K562 (cell line): ENCODE results near the gene CCDC169.

ENCODE experiments used
- CBX8 ChIP-seq: fragments of 200-600 bp; sonication (generic); IDR thresholded peaks from 2 replicates; pipeline ENCODE4 v1.6.1; 2012; ENCODE audit warnings: borderline replicate concordance, mixed run types, low read depth, mild to moderate bottlenecking, moderate library complexity, mixed read lengths, low read length, control low read depth, inconsistent platforms; ENCODE audit not compliant: poor library complexity, severe bottlenecking; ENCODE audit errors: extremely low read depth
- CTCF ChIP-seq, 3 experiments: IDR thresholded peaks in 2 of 3; conservative IDR thresholded peaks in 1 of 3; 2 replicates each; pipeline ENCODE4 v1.5.1; 2011 to 2012; ENCODE audit warnings: low read length in 3 of 3, mild to moderate bottlenecking in 3 of 3, control low read depth in 2 of 3, improper control_type of control experiment in 1 of 3, inconsistent platforms in 1 of 3, low read depth in 1 of 3, mixed read lengths in 1 of 3, moderate library complexity in 1 of 3; ENCODE audit not compliant: insufficient read depth in 2 of 3
- GTF2F1 ChIP-seq: IDR thresholded peaks from 2 replicates; pipeline ENCODE4 v1.6.1; 2011; ENCODE audit warnings: low read depth, low read length, improper control_type of control experiment
- ILK ChIP-seq: fragments of 450-650 bp; IDR thresholded peaks from 2 replicates; pipeline ENCODE4 v1.6.1; 2016; ENCODE audit warnings: missing genetic modification characterization, low read depth, mild to moderate bottlenecking, missing compliant biosample characterization, moderate library complexity, borderline replicate concordance
- POLR2A ChIP-seq: fragments of 450-650 bp; conservative IDR thresholded peaks from 2 replicates; pipeline ENCODE4 v1.6.1; 2016
- POLR2AphosphoS5 ChIP-seq: IDR thresholded peaks from 2 replicates; pipeline ENCODE4 v1.6.1; 2011; ENCODE audit warnings: mild to moderate bottlenecking, low read depth, low read length, moderate library complexity; ENCODE audit not compliant: control insufficient read depth, insufficient read depth
- SPI1 ChIP-seq: IDR thresholded peaks from 2 replicates; pipeline ENCODE4 v1.6.1; 2011; ENCODE audit warnings: low read depth, low read length, control low read depth, borderline replicate concordance
- U2AF2 ChIP-seq: fragments of 200-400 bp; formaldehyde crosslinking; optimal IDR thresholded peaks from 2 replicates; pipeline ENCODE3; 2017; ENCODE audit warnings: low read depth, mild to moderate bottlenecking, low read length
- ZNF140 ChIP-seq: fragments of 250-450 bp; sonication (Bioruptor Pico); IDR thresholded peaks from 2 replicates; pipeline ENCODE4 v1.8.0; 2021; ENCODE audit warnings: moderate library complexity, mild to moderate bottlenecking, inconsistent platforms
- ZNF274 ChIP-seq: IDR thresholded peaks from 2 replicates; pipeline ENCODE4 v1.6.1; 2011; ENCODE audit warnings: low read depth, mild to moderate bottlenecking, low read length, moderate library complexity, borderline replicate concordance
- ZNF551 ChIP-seq: fragments of 250-450 bp; sonication (Bioruptor Pico); IDR thresholded peaks from 2 replicates; pipeline ENCODE4 v1.5.0; 2021; ENCODE audit warnings: mild to moderate bottlenecking, moderate library complexity
- ZNF77 ChIP-seq: fragments of 250-450 bp; sonication (Bioruptor Pico); IDR thresholded peaks from 2 replicates; pipeline ENCODE4 v1.5.0; 2020
- TF ChIP-seq, protein P1 (sequence below): sonication (generic); formaldehyde crosslinking; IDR thresholded peaks from 2 replicates; pipeline ENCODE4 v1.8.1; 2023; ENCODE audit warnings: mild to moderate bottlenecking, missing genetic modification reagents

DNA sequence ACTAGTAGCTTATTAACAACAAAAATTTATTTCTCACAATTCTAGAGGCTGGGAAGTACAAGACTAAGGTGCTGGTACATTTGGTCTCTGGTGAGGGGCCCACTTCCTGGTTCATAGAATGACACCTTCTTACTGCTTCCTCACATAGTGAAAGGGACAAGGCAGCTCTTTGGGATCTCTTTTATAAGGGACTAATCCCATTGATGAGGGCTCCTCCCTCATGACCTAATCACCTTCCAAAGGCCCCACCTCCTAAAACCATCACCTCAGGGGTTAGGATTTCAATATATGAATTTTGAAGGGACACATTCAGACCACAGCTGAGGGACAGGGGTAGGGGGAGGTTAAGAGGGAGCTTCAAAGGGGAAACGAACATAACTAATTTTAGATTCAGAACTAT lies 28.3 kb upstream of the CCDC169 start:
- no peak for TF ChIP-seq CTCF (IDR thresholded peaks at IDR 0.05 in 2 of 3, conservative IDR thresholded peaks at IDR 0.05 in 1 of 3; ENCODE audit: insufficient read depth in 2 of 3, low read depth in 1 of 3, low read length in 3 of 3)
- no peak for TF ChIP-seq ZNF551 (CRISPR knock-in tag)
- TF ChIP-seq ILK = no peak
- TF ChIP-seq ZNF77 (CRISPR knock-in tag) = no peak
- TF ChIP-seq ZNF274 = no peak
- TF ChIP-seq POLR2A = no peak
- TF ChIP-seq GTF2F1 = no peak
- no peak for TF ChIP-seq ZNF140
- no peak for TF ChIP-seq U2AF2
- no peak for TF ChIP-seq CBX8
- TF ChIP-seq SPI1 = no peak
- TF ChIP-seq, protein P1, sequence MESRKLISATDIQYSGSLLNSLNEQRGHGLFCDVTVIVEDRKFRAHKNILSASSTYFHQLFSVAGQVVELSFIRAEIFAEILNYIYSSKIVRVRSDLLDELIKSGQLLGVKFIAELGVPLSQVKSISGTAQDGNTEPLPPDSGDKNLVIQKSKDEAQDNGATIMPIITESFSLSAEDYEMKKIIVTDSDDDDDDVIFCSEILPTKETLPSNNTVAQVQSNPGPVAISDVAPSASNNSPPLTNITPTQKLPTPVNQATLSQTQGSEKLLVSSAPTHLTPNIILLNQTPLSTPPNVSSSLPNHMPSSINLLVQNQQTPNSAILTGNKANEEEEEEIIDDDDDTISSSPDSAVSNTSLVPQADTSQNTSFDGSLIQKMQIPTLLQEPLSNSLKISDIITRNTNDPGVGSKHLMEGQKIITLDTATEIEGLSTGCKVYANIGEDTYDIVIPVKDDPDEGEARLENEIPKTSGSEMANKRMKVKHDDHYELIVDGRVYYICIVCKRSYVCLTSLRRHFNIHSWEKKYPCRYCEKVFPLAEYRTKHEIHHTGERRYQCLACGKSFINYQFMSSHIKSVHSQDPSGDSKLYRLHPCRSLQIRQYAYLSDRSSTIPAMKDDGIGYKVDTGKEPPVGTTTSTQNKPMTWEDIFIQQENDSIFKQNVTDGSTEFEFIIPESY (CRISPR knock-in tag) = no peak
- TF ChIP-seq POLR2AphosphoS5 = no peak
